Loucy (cell line): ENCODE measurements around the gene HGS.
A peak's percentile ranks its signal among the peaks of the same experiment; 100 is the strongest.
"Not testable (repeated sequence)": the region's sequence is repeated elsewhere in the genome, so short reads cannot be mapped to it uniquely, and the experiment has no call there.

Source experiments
- H2AFZ ChIP-seq: fragments of 200-600 bp; sonication (generic); 2 replicates; pipeline ENCODE4 v1.6.0; 2016; ENCODE audit warnings: antibody characterized with exemption, mild to moderate bottlenecking, low read length, moderate library complexity
- H3F3A ChIP-seq: fragments of 200-600 bp; 2 replicates; pipeline ENCODE4 v1.6.0; 2016; ENCODE audit warnings: antibody characterized with exemption, low read depth, mild to moderate bottlenecking
- H3K27me3 ChIP-seq: fragments of 200-600 bp; sonication (generic); 2 replicates; pipeline ENCODE4 v1.6.1; 2014; ENCODE audit warnings: low read length, mild to moderate bottlenecking; ENCODE audit not compliant: insufficient read depth, poor library complexity, severe bottlenecking
- H3K36me3 ChIP-seq: fragments of 200-600 bp; sonication (generic); 2 replicates; pipeline ENCODE4 v1.6.1; 2016; ENCODE audit warnings: low read length; ENCODE audit not compliant: insufficient read depth
- H3K4me1 ChIP-seq: fragments of 200-600 bp; sonication (generic); 2 replicates; pipeline ENCODE4 v1.5.1; 2014; ENCODE audit warnings: low read length, mild to moderate bottlenecking; ENCODE audit not compliant: insufficient read depth, poor library complexity, severe bottlenecking
- H3K4me2 ChIP-seq: fragments of 200-600 bp; sonication (generic); 2 replicates; pipeline ENCODE4 v1.6.0; 2014; ENCODE audit warnings: antibody characterized with exemption, low read length, low read depth, mild to moderate bottlenecking; ENCODE audit not compliant: poor library complexity, severe bottlenecking
- H3K4me3 ChIP-seq: fragments of 200-600 bp; sonication (generic); 2 replicates; pipeline ENCODE4 v1.5.1; 2014; ENCODE audit warnings: low read length, mild to moderate bottlenecking, mixed read lengths; ENCODE audit not compliant: poor library complexity, severe bottlenecking
- H3K79me2 ChIP-seq: fragments of 200-600 bp; sonication (generic); 2 replicates; pipeline ENCODE4 v1.6.1; 2014; ENCODE audit warnings: low read length; ENCODE audit not compliant: insufficient read depth
- H3K9ac ChIP-seq: fragments of 200-600 bp; sonication (generic); 2 replicates; pipeline ENCODE4 v1.6.0; 2014; ENCODE audit warnings: mild to moderate bottlenecking, low read depth, low read length, moderate library complexity; ENCODE audit not compliant: poor library complexity, severe bottlenecking
- H3K9me2 ChIP-seq: fragments of 200-600 bp; sonication (generic); replicated peaks from 2 replicates; pipeline ENCODE4 v1.6.1; 2016; ENCODE audit warnings: low read depth, low read length, mixed read lengths
- H3K9me3 ChIP-seq: fragments of 200-600 bp; sonication (generic); 2 replicates; pipeline ENCODE4 v1.6.1; 2014; ENCODE audit warnings: mild to moderate bottlenecking, antibody characterized with exemption, low read length, low read depth; ENCODE audit not compliant: insufficient read depth
- H4K20me1 ChIP-seq: fragments of 200-600 bp; sonication (generic); 2 replicates; pipeline ENCODE4 v1.6.0; 2014; ENCODE audit warnings: antibody characterized with exemption, low read length, mild to moderate bottlenecking; ENCODE audit not compliant: insufficient read depth, poor library complexity, severe bottlenecking
- CTCF ChIP-seq: fragments of 200-600 bp; sonication (generic); conservative IDR thresholded peaks from 2 replicates; pipeline ENCODE4 v1.5.1; 2014; ENCODE audit warnings: mild to moderate bottlenecking, antibody characterized with exemption, low read length
- EZH2phosphoT487 ChIP-seq: fragments of 200-600 bp; IDR thresholded peaks from 2 replicates; pipeline ENCODE4 v1.6.1; 2018; ENCODE audit warnings: antibody characterized with exemption, mild to moderate bottlenecking, moderate library complexity, borderline replicate concordance

Gene HGS

GRCh38 chr17:81675515-81676221 is 8.1 kb upstream of the HGS start:
- peak; percentile 43 for TF ChIP-seq CTCF
- peaks cover 20% of the 10 kb centered on the region; the same call in 1 of the 2 replicates for H3K36me3 ChIP-seq
- not testable (repeated sequence) for H3K9me2 ChIP-seq, H3F3A ChIP-seq, H3K9ac ChIP-seq, H3K4me3 ChIP-seq, H3K9me3 ChIP-seq, H4K20me1 ChIP-seq, H3K4me1 ChIP-seq, H3K79me2 ChIP-seq, H2AFZ ChIP-seq, H3K4me2 ChIP-seq, H3K27me3 ChIP-seq

DNA sequence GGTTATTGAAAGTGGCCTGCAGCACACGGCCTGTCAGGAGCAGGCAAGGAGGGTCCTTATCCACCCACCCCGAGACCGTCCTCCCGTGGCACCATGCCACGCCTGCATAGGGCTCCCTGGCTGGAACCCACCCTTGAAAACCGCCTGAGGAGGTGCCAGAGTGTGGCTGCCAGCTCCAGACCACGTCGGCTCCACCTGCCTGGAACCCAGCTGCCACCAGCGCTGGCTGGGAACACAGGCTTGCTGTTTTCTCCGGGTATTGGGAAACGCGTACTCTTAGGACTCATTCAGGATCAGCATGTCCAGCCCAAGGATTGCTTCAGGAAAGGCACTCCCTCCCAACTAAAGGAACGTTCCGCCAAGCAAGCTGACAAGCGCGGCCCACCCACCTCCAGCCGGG is 6.9 kb upstream of the HGS start:
- Histone ChIP-seq H3K36me3 (peaks cover 15% of the 10 kb centered on the region; the same call in 1 of the 2 replicates), H3K4me2 (no peak overlapping the region), H3K9me2 (no peaks in the 10 kb centered on the region), H3K27me3 (no peaks in the 10 kb centered on the region), H3K4me3 (no peak overlapping the region), H2AFZ (no peak overlapping the region), H3K79me2 (peaks cover 17% of the 10 kb centered on the region; the same call in 1 of the 2 replicates), H3K9me3 (no peaks in the 10 kb centered on the region), H3K4me1 (no peaks in the 10 kb centered on the region), H3F3A (no peaks in the 10 kb centered on the region), H4K20me1 (peaks cover 2% of the 10 kb centered on the region), H3K9ac (no peak overlapping the region)
- TF ChIP-seq EZH2phosphoT487 (no peak), CTCF (no peak)

DNA sequence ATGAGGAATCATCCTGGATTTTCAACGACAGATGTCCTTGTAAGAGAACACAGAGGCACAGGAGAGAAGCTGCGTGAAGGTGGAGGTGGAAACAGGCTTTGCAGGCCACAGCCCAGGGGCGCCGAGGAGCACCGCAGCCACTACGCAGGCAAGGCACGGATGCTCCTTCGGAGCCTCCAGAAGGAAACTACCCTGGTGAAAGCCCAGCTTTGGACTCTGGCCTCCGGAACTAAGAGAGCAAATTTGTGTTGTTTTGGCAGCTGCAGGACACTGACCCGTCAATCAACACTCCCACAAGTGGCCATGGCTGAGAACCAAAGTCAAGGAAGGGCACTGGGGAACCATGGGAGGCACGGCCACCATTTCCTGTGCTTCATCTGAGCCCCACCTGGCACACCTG is 3.7 kb upstream of the HGS start:
- no peak overlapping the region for H3K4me2 ChIP-seq
- TF ChIP-seq EZH2phosphoT487 (no peak), CTCF (no peak)
- H3K4me1 ChIP-seq: peaks cover 9% of the 10 kb centered on the region
- H3K27me3 ChIP-seq: no peaks in the 10 kb centered on the region
- no peaks in the 10 kb centered on the region for H3F3A ChIP-seq
- no peaks in the 10 kb centered on the region for H3K36me3 ChIP-seq
- H4K20me1 ChIP-seq: peaks cover 14% of the 10 kb centered on the region
- no peaks in the 10 kb centered on the region for H3K9me3 ChIP-seq
- no peak overlapping the region for H3K4me3 ChIP-seq
- H2AFZ ChIP-seq: no peak overlapping the region
- H3K9me2 ChIP-seq: no peaks in the 10 kb centered on the region
- no peak overlapping the region for H3K9ac ChIP-seq
- peaks cover 45% of the 10 kb centered on the region for H3K79me2 ChIP-seq
